ENCODE results near the gene SRSF3.

SRSF3 gene

GRCh38 chr6:36622901-36623546 is 28.9 kb downstream of the SRSF3 start:
- no peak for DNase-seq (ENCODE audit: low read depth, low spot score)

- DNase-seq (ENCODE audit: low read depth, low spot score): peak; percentile 25
These were observed 29.6 kb downstream of the SRSF3 start for GRCh38 chr6:36623547-36624459.

- DNase-seq (ENCODE audit: low read depth, low spot score): no peak
These were observed 30.4 kb downstream of the SRSF3 start for GRCh38 chr6:36624461-36625157.

GRCh38 chr6:36625158-36625919 is 31.2 kb downstream of the SRSF3 start:
- no peak for DNase-seq (ENCODE audit: low read depth, low spot score)

- no peak for DNase-seq (ENCODE audit: low read depth, low spot score)
These were observed 32.5 kb downstream of the SRSF3 start for GRCh38 chr6:36626636-36627035.

- no peak for DNase-seq (ENCODE audit: low read depth, low spot score)
These were observed 33.0 kb downstream of the SRSF3 start for GRCh38 chr6:36627141-36627540.

- DNase-seq (ENCODE audit: low read depth, low spot score): no peak
These were observed 33.7 kb downstream of the SRSF3 start for GRCh38 chr6:36627801-36628246.

- DNase-seq (ENCODE audit: low read depth, low spot score): no peak
These were observed 35.6 kb downstream of the SRSF3 start for GRCh38 chr6:36629784-36630183.

GRCh38 chr6:36631326-36632011 is 37.3 kb downstream of the SRSF3 start:
- DNase-seq (ENCODE audit: low read depth, low spot score): no peak

- DNase-seq (ENCODE audit: low read depth, low spot score): no peak
These were observed 39.2 kb downstream of the SRSF3 start for GRCh38 chr6:36633370-36633769.

- no peak for DNase-seq (ENCODE audit: low read depth, low spot score)
These were observed 39.8 kb downstream of the SRSF3 start for GRCh38 chr6:36633915-36634314.

GRCh38 chr6:36634317-36635108 is 40.4 kb downstream of the SRSF3 start:
- DNase-seq (ENCODE audit: low read depth, low spot score): no peak

- no peak for DNase-seq (ENCODE audit: low read depth, low spot score)
These were observed 42.1 kb downstream of the SRSF3 start for GRCh38 chr6:36636283-36636682.

- DNase-seq (ENCODE audit: low read depth, low spot score): no peak
These were observed 42.7 kb downstream of the SRSF3 start for GRCh38 chr6:36636687-36637418.

- no peak for DNase-seq (ENCODE audit: low read depth, low spot score)
These were observed 44.4 kb downstream of the SRSF3 start for GRCh38 chr6:36638579-36638978.

GRCh38 chr6:36639171-36639808 is 45.1 kb downstream of the SRSF3 start:
- no peak for DNase-seq (ENCODE audit: low read depth, low spot score)

- no peak for DNase-seq (ENCODE audit: low read depth, low spot score)
These were observed 47.4 kb downstream of the SRSF3 start for GRCh38 chr6:36641543-36641942.

- DNase-seq (ENCODE audit: low read depth, low spot score): no peak
These were observed 49.0 kb downstream of the SRSF3 start for GRCh38 chr6:36642913-36643817.

All from iPS DF 19.7 (cell line).